ENCODE data around the gene PCLO.
"Not testable (repeated sequence)": the region's sequence is repeated elsewhere in the genome, so short reads cannot be mapped to it uniquely, and the experiment has no call there.

PCLO gene

DNA sequence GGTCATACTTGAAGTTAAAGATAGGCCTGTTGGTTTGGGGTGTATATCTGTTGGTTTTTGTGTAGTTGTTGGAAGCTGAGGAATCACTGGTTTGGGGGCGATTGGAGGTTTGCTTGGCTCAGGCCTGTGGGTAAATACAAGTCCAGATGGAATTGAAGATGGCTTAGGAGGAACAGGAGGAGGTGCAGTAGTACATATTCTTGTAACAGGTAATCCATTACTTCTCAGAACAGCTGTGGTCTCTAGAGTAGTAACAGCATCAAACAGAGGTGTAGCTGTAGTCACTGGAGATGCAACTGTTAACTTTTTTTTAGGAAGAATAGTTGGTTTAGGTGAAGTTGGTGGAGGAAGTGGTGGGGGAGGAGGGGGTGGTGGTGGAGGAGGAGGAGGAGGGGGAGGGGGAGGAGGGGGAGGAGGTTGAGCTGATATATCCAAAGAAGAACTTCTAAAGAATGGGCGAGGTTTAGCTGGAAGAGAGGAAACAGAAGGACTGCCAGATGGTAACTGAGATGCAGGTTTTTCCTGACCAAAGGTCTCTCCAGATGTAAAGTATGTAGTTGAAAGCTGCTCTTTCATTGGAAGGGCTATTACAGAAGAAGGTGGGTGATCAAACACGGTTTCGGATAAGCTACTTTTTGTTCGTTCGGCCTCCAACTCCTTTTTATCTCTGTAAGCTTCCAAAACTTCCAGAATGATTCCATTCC is 209.2 kb downstream of the PCLO start:
- Histone ChIP-seq H3K9ac (ENCODE audit: low read depth, low read length) (no peak overlapping the region), H3K27ac (ENCODE audit: low read length) (no peak overlapping the region), H3K4me3 (ENCODE audit: low read length) (no peak overlapping the region), H3K36me3 (ENCODE audit: insufficient read depth, low read depth, low read length) (no peaks in the 10 kb centered on the region), H3K9me3 (ENCODE audit: insufficient read depth, low read depth, low read length) (no peaks in the 10 kb centered on the region; the same call in 1 of the 2 replicates), H3K27me3 (ENCODE audit: insufficient read depth, low read length) (no peaks in the 10 kb centered on the region), H3K4me1 (ENCODE audit: insufficient read depth, low read length) (no peaks in the 10 kb centered on the region)

DNA sequence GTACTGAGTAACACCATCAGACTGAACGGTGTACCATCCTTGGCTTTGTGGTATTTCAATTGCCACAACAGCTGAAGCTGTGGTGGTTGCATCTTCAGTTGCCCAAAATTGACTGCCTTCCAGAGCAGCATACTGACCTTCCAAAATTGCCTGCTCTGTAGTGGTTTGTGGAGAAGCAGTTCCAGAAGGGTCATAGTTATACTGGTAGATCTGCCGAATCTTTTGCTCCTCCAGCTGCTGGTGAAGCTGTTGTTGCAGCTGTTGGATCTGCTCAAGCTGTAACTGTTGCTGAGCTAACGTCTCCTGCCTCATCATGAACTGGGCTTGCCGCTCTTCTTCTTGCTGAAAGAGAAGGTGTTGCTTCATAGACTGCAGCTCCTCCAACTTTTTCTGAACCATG is 212.2 kb downstream of the PCLO start:
- H3K36me3 ChIP-seq (ENCODE audit: insufficient read depth, low read depth, low read length) = no peaks in the 10 kb centered on the region
- H3K27ac ChIP-seq (ENCODE audit: low read length) = no peak overlapping the region
- H3K4me3 ChIP-seq (ENCODE audit: low read length) = no peak overlapping the region
- no peaks in the 10 kb centered on the region; the same call in 1 of the 2 replicates for H3K9me3 ChIP-seq (ENCODE audit: insufficient read depth, low read depth, low read length)
- H3K27me3 ChIP-seq (ENCODE audit: insufficient read depth, low read length) = no peaks in the 10 kb centered on the region
- no peak overlapping the region for H3K9ac ChIP-seq (ENCODE audit: low read depth, low read length)
- H3K4me1 ChIP-seq (ENCODE audit: insufficient read depth, low read length) = no peaks in the 10 kb centered on the region

- Histone ChIP-seq H3K36me3 (ENCODE audit: insufficient read depth, low read depth, low read length) (no peaks in the 10 kb centered on the region), H3K9ac (ENCODE audit: low read depth, low read length) (no peak overlapping the region), H3K27me3 (ENCODE audit: insufficient read depth, low read length) (no peaks in the 10 kb centered on the region), H3K9me3 (ENCODE audit: insufficient read depth, low read depth, low read length) (no peaks in the 10 kb centered on the region), H3K4me1 (ENCODE audit: insufficient read depth, low read length) (no peaks in the 10 kb centered on the region), H3K4me3 (ENCODE audit: low read length) (no peak overlapping the region), H3K27ac (ENCODE audit: low read length) (no peak overlapping the region)
These were observed 217.2 kb downstream of the PCLO start for GRCh38 chr7:82945480-82945879.

GRCh38 chr7:82945056-82945455 is 217.6 kb downstream of the PCLO start:
- Histone ChIP-seq H3K36me3 (ENCODE audit: insufficient read depth, low read depth, low read length) (no peaks in the 10 kb centered on the region), H3K9ac (ENCODE audit: low read depth, low read length) (no peak overlapping the region), H3K4me3 (ENCODE audit: low read length) (no peak overlapping the region), H3K27me3 (ENCODE audit: insufficient read depth, low read length) (no peaks in the 10 kb centered on the region), H3K9me3 (ENCODE audit: insufficient read depth, low read depth, low read length) (no peaks in the 10 kb centered on the region), H3K4me1 (ENCODE audit: insufficient read depth, low read length) (no peaks in the 10 kb centered on the region), H3K27ac (ENCODE audit: low read length) (no peak overlapping the region)

- Histone ChIP-seq H3K27ac (ENCODE audit: low read length) (no peak overlapping the region), H3K9ac (ENCODE audit: low read depth, low read length) (no peak overlapping the region), H3K9me3 (ENCODE audit: insufficient read depth, low read depth, low read length) (no peaks in the 10 kb centered on the region), H3K27me3 (ENCODE audit: insufficient read depth, low read length) (no peaks in the 10 kb centered on the region), H3K4me3 (ENCODE audit: low read length) (no peak overlapping the region), H3K4me1 (ENCODE audit: insufficient read depth, low read length) (no peaks in the 10 kb centered on the region), H3K36me3 (ENCODE audit: insufficient read depth, low read depth, low read length) (no peaks in the 10 kb centered on the region)
These were observed 230.2 kb downstream of the PCLO start for GRCh38 chr7:82932516-82932915.

DNA sequence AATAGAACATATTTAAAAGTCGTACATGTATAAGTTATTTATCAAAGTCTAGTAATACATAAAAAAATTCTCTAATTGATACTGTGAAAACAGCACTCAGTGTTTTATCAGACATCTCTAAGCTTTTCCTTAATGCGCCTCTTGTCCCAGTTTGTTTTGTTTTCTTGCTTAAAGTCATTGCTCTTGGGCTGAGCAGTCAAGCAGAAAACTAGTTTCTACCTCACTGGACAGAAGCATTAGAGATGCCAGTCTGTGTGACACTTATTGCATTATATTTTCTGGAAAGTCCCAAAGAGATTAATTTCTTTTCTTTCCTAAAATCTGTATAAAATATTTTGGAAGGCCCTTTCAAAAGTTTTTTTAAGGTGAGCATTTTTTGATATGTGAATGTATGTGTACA is 236.2 kb downstream of the PCLO start:
- Histone ChIP-seq H3K27ac (ENCODE audit: low read length) (no peak overlapping the region), H3K4me1 (ENCODE audit: insufficient read depth, low read length) (no peaks in the 10 kb centered on the region), H3K9ac (ENCODE audit: low read depth, low read length) (no peak overlapping the region), H3K9me3 (ENCODE audit: insufficient read depth, low read depth, low read length) (no peaks in the 10 kb centered on the region), H3K36me3 (ENCODE audit: insufficient read depth, low read depth, low read length) (no peaks in the 10 kb centered on the region), H3K27me3 (ENCODE audit: insufficient read depth, low read length) (no peaks in the 10 kb centered on the region), H3K4me3 (ENCODE audit: low read length) (no peak overlapping the region)

DNA sequence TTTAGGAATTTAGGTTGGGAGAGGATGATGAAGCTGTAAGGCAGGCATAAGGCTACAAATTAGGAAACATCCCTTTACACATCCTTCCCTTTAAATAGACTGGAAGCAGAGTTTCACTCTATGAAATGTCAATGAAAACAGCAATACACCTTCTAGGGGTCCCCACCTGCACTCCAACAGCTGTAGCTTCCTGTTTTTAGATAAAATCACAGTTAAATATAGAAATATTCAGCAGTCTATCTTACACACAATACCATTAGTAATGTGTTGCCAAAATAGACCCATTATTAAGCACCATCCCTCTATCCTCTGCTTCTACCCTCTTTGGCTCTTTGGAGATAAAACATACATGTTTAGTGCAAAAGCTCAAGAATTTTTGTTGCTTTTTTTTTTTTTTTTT is 237.4 kb downstream of the PCLO start:
- H3K9me3 ChIP-seq (ENCODE audit: insufficient read depth, low read depth, low read length) = no peaks in the 10 kb centered on the region
- H3K36me3 ChIP-seq (ENCODE audit: insufficient read depth, low read depth, low read length) = no peaks in the 10 kb centered on the region
- no peak overlapping the region for H3K27ac ChIP-seq (ENCODE audit: low read length)
- H3K27me3 ChIP-seq (ENCODE audit: insufficient read depth, low read length) = no peaks in the 10 kb centered on the region
- H3K4me1 ChIP-seq (ENCODE audit: insufficient read depth, low read length) = no peaks in the 10 kb centered on the region
- H3K4me3 ChIP-seq (ENCODE audit: low read length) = no peak overlapping the region
- H3K9ac ChIP-seq (ENCODE audit: low read depth, low read length) = no peak overlapping the region

GRCh38 chr7:82906502-82906901 is 256.2 kb downstream of the PCLO start:
- Histone ChIP-seq H3K4me3 (ENCODE audit: low read length) (no peak overlapping the region), H3K4me1 (ENCODE audit: insufficient read depth, low read length) (no peaks in the 10 kb centered on the region), H3K27me3 (ENCODE audit: insufficient read depth, low read length) (no peaks in the 10 kb centered on the region), H3K9me3 (ENCODE audit: insufficient read depth, low read depth, low read length) (no peaks in the 10 kb centered on the region), H3K36me3 (ENCODE audit: insufficient read depth, low read depth, low read length) (no peaks in the 10 kb centered on the region), H3K27ac (ENCODE audit: low read length) (no peak overlapping the region), H3K9ac (ENCODE audit: low read depth, low read length) (no peak overlapping the region)

DNA sequence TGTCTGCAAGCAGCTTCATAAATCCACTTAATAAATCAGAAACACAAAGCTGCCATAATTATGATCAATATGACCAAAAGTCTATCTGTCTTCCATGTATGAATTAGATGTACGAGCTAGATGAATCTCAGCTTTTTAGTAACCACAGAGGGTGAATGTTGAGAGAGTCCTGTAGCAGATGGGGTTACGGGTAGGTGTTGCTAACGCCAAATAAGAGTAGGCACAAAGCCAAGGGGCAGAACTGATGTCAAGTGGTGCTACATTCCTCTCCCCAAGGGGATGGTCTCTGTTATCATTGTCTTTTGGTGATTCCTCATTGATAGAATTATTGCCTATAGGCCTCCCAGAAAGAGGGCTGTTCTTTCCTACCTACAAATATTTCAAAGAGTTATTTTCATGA is 257.8 kb downstream of the PCLO start:
- Histone ChIP-seq H3K9ac (ENCODE audit: low read depth, low read length) (no peak overlapping the region), H3K36me3 (ENCODE audit: insufficient read depth, low read depth, low read length) (no peaks in the 10 kb centered on the region), H3K27ac (ENCODE audit: low read length) (no peak overlapping the region), H3K9me3 (ENCODE audit: insufficient read depth, low read depth, low read length) (no peaks in the 10 kb centered on the region), H3K4me1 (ENCODE audit: insufficient read depth, low read length) (no peaks in the 10 kb centered on the region), H3K4me3 (ENCODE audit: low read length) (no peak overlapping the region), H3K27me3 (ENCODE audit: insufficient read depth, low read length) (no peaks in the 10 kb centered on the region)

DNA sequence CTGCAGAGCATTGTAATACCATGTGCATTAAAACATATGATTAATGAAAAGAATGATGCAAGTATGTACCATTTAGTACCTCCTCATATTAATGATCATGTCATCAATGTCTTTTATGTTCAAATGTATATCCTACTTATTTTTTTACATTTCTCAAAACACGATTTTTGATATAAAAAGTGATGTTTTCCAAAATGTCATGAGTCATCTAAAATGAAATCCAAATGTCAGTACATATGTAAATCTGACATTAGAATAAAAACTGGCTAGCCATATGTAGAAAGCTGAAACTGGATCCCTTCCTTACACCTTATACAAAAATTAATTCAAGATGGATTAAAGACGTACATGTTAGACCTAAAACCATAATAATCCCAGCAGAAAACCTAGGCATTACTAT is 261.6 kb downstream of the PCLO start:
- H3K27me3 ChIP-seq (ENCODE audit: insufficient read depth, low read length); H3K4me3 ChIP-seq (ENCODE audit: low read length); H3K9ac ChIP-seq (ENCODE audit: low read depth, low read length); H3K36me3 ChIP-seq (ENCODE audit: insufficient read depth, low read depth, low read length); H3K4me1 ChIP-seq (ENCODE audit: insufficient read depth, low read length); H3K27ac ChIP-seq (ENCODE audit: low read length); H3K9me3 ChIP-seq (ENCODE audit: insufficient read depth, low read depth, low read length): not testable (repeated sequence)

DNA sequence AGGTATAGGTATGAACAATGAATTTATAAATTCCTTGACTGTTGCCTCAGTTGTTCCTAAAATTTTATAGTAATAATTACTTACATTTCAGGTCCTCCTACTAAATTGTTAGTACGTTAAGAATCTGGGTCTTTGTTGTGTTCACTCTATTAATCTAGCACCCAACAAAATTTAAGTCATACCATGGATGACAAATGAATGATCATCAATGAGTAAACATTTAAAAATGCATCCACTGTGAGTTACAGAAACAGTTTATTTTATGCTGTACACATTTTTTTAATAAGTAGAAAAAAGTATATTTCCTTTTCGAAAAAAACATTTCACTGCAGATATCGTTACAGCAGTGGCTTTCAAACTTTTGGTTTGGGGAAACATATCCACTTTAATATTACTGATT is 265.2 kb downstream of the PCLO start:
- Histone ChIP-seq H3K9me3 (ENCODE audit: insufficient read depth, low read depth, low read length) (no peaks in the 10 kb centered on the region), H3K9ac (ENCODE audit: low read depth, low read length) (no peak overlapping the region), H3K36me3 (ENCODE audit: insufficient read depth, low read depth, low read length) (no peaks in the 10 kb centered on the region), H3K4me3 (ENCODE audit: low read length) (no peak overlapping the region), H3K27ac (ENCODE audit: low read length) (no peak overlapping the region), H3K4me1 (ENCODE audit: insufficient read depth, low read length) (no peaks in the 10 kb centered on the region), H3K27me3 (ENCODE audit: insufficient read depth, low read length) (no peaks in the 10 kb centered on the region)

DNA sequence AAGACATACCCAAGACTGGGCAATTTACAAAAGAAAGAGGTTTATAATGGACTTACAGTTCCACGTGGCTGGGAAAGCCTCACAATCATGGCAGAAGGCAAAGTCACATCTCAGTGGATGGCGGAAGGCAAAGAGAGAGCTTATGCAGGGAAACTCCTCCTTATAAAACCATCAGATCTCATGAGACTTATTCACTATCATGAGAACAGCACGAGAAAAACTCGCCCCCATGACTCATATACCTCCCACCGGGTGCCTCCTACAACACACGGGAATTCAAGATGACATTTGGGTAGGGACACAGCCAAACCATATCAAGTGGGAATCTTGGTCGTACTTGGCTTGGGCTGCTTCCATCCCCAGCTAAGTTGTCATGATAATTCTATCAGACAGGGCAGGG is 268.3 kb downstream of the PCLO start:
- H3K36me3 ChIP-seq (ENCODE audit: insufficient read depth, low read depth, low read length); H3K9me3 ChIP-seq (ENCODE audit: insufficient read depth, low read depth, low read length); H3K27me3 ChIP-seq (ENCODE audit: insufficient read depth, low read length); H3K9ac ChIP-seq (ENCODE audit: low read depth, low read length); H3K4me3 ChIP-seq (ENCODE audit: low read length); H3K27ac ChIP-seq (ENCODE audit: low read length); H3K4me1 ChIP-seq (ENCODE audit: insufficient read depth, low read length): not testable (repeated sequence)
